H9 (cell line): ENCODE measurements around the gene C15orf40. TPM values are rescaled to one million over a fixed set of nuclear protein-coding genes. Genes with fewer than 3 reads are reported as not detected.

Experiments
- DNase-seq: peaks from one replicate; pipeline ENCODE4 v3.0.0-alpha.2; 2017
- H2AFZ ChIP-seq: one replicate; pipeline ENCODE4 v1.6.1; 2013; ENCODE audit warnings: mild to moderate bottlenecking, low read length, control low read depth, moderate library complexity
- H2AK5ac ChIP-seq: 2 replicates; pipeline ENCODE4 v1.6.1; 2013; ENCODE audit warnings: low read length, control low read depth, mixed read lengths; ENCODE audit not compliant: insufficient read length
- H2BK120ac ChIP-seq: one replicate; pipeline ENCODE4 v1.6.1; 2013; ENCODE audit warnings: low read depth, mild to moderate bottlenecking, low read length, control low read depth, inconsistent platforms; ENCODE audit not compliant: poor library complexity, severe bottlenecking
- H2BK12ac ChIP-seq: 2 replicates; pipeline ENCODE4 v1.6.1; 2013; ENCODE audit warnings: low read length, control low read depth, mixed read lengths, low read depth; ENCODE audit not compliant: insufficient read length
- H2BK15ac ChIP-seq: 2 replicates; pipeline ENCODE4 v1.6.1; 2013; ENCODE audit warnings: low read depth, low read length, control low read depth
- H2BK20ac ChIP-seq: one replicate; pipeline ENCODE4 v1.6.1; 2013; ENCODE audit warnings: low read depth, mild to moderate bottlenecking, low read length, control low read depth, inconsistent platforms; ENCODE audit not compliant: poor library complexity, severe bottlenecking
- H2BK5ac ChIP-seq: 2 replicates; pipeline ENCODE4 v1.6.1; 2013; ENCODE audit warnings: low read length, control low read depth, mixed read lengths; ENCODE audit not compliant: insufficient read length
- H3K14ac ChIP-seq: 2 replicates; pipeline ENCODE4 v1.6.1; 2013; ENCODE audit warnings: low read length, control low read depth; ENCODE audit not compliant: insufficient read depth
- H3K18ac ChIP-seq: 2 replicates; pipeline ENCODE4 v1.6.1; 2013; ENCODE audit warnings: low read depth, mild to moderate bottlenecking, mixed read lengths, low read length, control low read depth; ENCODE audit not compliant: insufficient read length
- H3K23ac ChIP-seq: 2 replicates; pipeline ENCODE4 v1.6.1; 2013; ENCODE audit warnings: low read length, control low read depth, mixed read lengths, low read depth; ENCODE audit not compliant: insufficient read length
- H3K23me2 ChIP-seq: 2 replicates; pipeline ENCODE4 v1.6.1; 2013; ENCODE audit warnings: low read depth, mild to moderate bottlenecking, mixed read lengths, low read length, control low read depth; ENCODE audit not compliant: insufficient read length, poor library complexity, severe bottlenecking
- H3K27ac ChIP-seq: 2 replicates; pipeline ENCODE4 v1.5.1; 2013; ENCODE audit warnings: low read length, control low read depth, mixed read lengths, low read depth; ENCODE audit not compliant: insufficient read length
- H3K27me3 ChIP-seq: 2 replicates; pipeline ENCODE4 v1.6.1; 2013; ENCODE audit warnings: low read length, control low read depth, inconsistent platforms; ENCODE audit not compliant: insufficient read depth
- H3K4ac ChIP-seq: 2 replicates; pipeline ENCODE4 v1.6.1; 2013; ENCODE audit warnings: low read depth, mild to moderate bottlenecking, control low read depth, inconsistent platforms, low read length, moderate library complexity
- H3K4me1 ChIP-seq: 2 replicates; pipeline ENCODE4 v1.6.1; 2013; ENCODE audit warnings: low read length, control low read depth, inconsistent platforms; ENCODE audit not compliant: insufficient read depth
- H3K4me2 ChIP-seq: 2 replicates; pipeline ENCODE4 v1.6.1; 2013; ENCODE audit warnings: low read length, control low read depth, mixed read lengths; ENCODE audit not compliant: insufficient read length, insufficient read depth
- H3K56ac ChIP-seq: 2 replicates; pipeline ENCODE4 v1.6.1; 2013; ENCODE audit warnings: low read depth, mild to moderate bottlenecking, mixed read lengths, low read length, control low read depth; ENCODE audit not compliant: insufficient read length
- H3K79me1 ChIP-seq: 2 replicates; pipeline ENCODE4 v1.6.1; 2013; ENCODE audit warnings: low read depth, mild to moderate bottlenecking, moderate library complexity, low read length, control low read depth, inconsistent platforms; ENCODE audit not compliant: insufficient read depth, poor library complexity, severe bottlenecking
- H3K79me2 ChIP-seq: 2 replicates; pipeline ENCODE4 v1.6.1; 2013; ENCODE audit warnings: low read length, control low read depth, inconsistent platforms; ENCODE audit not compliant: insufficient read depth
- H3K9ac ChIP-seq: 2 replicates; pipeline ENCODE4 v1.6.1; 2013; ENCODE audit warnings: low read length, control low read depth, mixed read lengths; ENCODE audit not compliant: insufficient read length; ENCODE audit errors: extremely low read depth
- H3K9me3 ChIP-seq: one replicate; pipeline ENCODE4 v1.6.1; 2013; ENCODE audit warnings: low read depth, low read length, inconsistent platforms; ENCODE audit not compliant: control insufficient read depth
- H3T11ph ChIP-seq: one replicate; pipeline ENCODE4 v1.6.1; 2013; ENCODE audit warnings: mild to moderate bottlenecking, low read length, control low read depth, inconsistent platforms
- H4K20me1 ChIP-seq: one replicate; pipeline ENCODE4 v1.6.1; 2013; ENCODE audit not compliant: control insufficient read depth, insufficient read length, insufficient read depth
- H4K5ac ChIP-seq: 2 replicates; pipeline ENCODE4 v1.6.1; 2013; ENCODE audit warnings: low read depth, mild to moderate bottlenecking, mixed read lengths, low read length, control low read depth; ENCODE audit not compliant: insufficient read length
- H4K8ac ChIP-seq: replicated peaks from 2 replicates; pipeline ENCODE4 v1.6.1; 2013; ENCODE audit warnings: low read length, control low read depth, mixed read lengths, low read depth; ENCODE audit not compliant: insufficient read length
- H4K91ac ChIP-seq: 2 replicates; pipeline ENCODE4 v1.6.1; 2013; ENCODE audit warnings: low read depth, mild to moderate bottlenecking, moderate library complexity, mixed read lengths, low read length, control low read depth; ENCODE audit not compliant: insufficient read length
- H3K27ac Mint-ChIP-seq, 3 experiments: 2 replicates in 2 of 3; 3 replicates in 1 of 3; pipeline ENCODE4 v1.8.0; 2020 to 2021; ENCODE audit warnings: mixed read lengths in 3 of 3, mild to moderate bottlenecking in 1 of 3, moderate library complexity in 1 of 3
- H3K27me3 Mint-ChIP-seq: 2 replicates; pipeline ENCODE4 v1.8.0; 2021; ENCODE audit warnings: low read depth, mild to moderate bottlenecking, moderate library complexity, mixed read lengths
- H3K36me3 Mint-ChIP-seq, 3 experiments: 2 replicates in 2 of 3; 3 replicates in 1 of 3; pipeline ENCODE4 v1.8.0; 2020 to 2021; ENCODE audit warnings: low read depth in 3 of 3, mixed read lengths in 3 of 3; ENCODE audit not compliant: insufficient read depth in 1 of 3
- H3K4me1 Mint-ChIP-seq, 2 experiments: 2 replicates each; pipeline ENCODE4 v1.8.0; 2020; ENCODE audit warnings: mixed read lengths in 2 of 2
- H3K4me3 Mint-ChIP-seq, 2 experiments: 2 replicates in 1 of 2; 3 replicates in 1 of 2; pipeline ENCODE4 v1.8.0; 2020 to 2021; ENCODE audit warnings: mild to moderate bottlenecking in 2 of 2, mixed read lengths in 2 of 2, moderate library complexity in 1 of 2
- H3K9me3 Mint-ChIP-seq, 2 experiments: 2 replicates in 1 of 2; 3 replicates in 1 of 2; pipeline ENCODE4 v1.8.0; 2020; ENCODE audit warnings: mild to moderate bottlenecking in 2 of 2, mixed read lengths in 2 of 2, moderate library complexity in 1 of 2
- CTCF ChIP-seq: fragments of 200-600 bp; sonication (generic); conservative IDR thresholded peaks from 3 replicates; pipeline ENCODE4 v1.8.0; 2021; ENCODE audit warnings: antibody characterized with exemption, mild to moderate bottlenecking
- WGBS: extraction: QIAGEN DNeasy Blood & Tissue Kit; methylation state at CpG from one replicate; pipeline ENCODE4 v1.1.7; 2013; ENCODE audit warnings: missing lambda C conversion rate, low lambda C conversion rate, mixed read lengths; ENCODE audit not compliant: insufficient read length; ENCODE audit errors: extremely low coverage; 5-methylcytosine and 5-hydroxymethylcytosine counted together
- total RNA-seq: library from RNA; stranded (reverse); gene quantifications from 2 replicates; pipeline ENCODE4 v1.2.1, GENCODE V29; 2021

The C15orf40 gene
- total RNA-seq, 1 experiment from 2014 or later, result 11.5 TPM

DNA sequence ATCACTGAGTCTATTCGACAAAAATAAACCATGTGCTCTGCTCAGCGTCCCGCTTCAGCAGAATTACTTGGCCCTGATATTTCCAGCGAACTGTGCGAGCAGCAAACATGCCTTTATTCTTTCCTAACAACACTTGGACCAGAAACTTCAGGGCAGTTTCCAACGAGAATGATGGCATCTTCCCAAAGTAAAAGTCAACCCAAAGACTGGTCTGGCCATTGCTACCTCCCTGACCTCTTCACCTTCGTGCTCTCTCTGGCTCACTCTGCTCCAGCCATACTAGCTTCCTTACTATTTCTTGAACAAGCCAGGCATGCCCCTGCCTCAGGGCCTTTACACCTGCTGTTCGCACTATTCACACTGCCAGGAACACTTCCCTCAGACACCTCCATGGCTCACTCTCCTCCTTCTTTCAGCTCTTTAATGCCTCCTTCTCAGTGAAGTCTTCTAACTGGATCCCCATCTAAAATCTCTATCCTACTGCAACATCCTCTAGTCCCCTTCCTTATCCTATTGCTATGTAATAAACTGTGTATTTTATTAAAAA, 65.2 kb downstream of the C15orf40 start:
- H3K4ac ChIP-seq, result no peak overlapping the region
- no peak overlapping the region for H3K4me2 ChIP-seq
- no peaks in the 10 kb centered on the region for H3K79me1 ChIP-seq
- no peak overlapping the region for H3K56ac ChIP-seq
- H2BK15ac ChIP-seq, result no peak overlapping the region
- H3K9ac ChIP-seq, result no peak overlapping the region
- no peak overlapping the region for H2BK120ac ChIP-seq
- H3T11ph ChIP-seq, result no peak overlapping the region
- H3K18ac ChIP-seq, result no peak overlapping the region
- no CpG with 5 or more reads among the region's 8 CpGs for WGBS
- H3K27ac ChIP-seq, result no peak overlapping the region
- no peak overlapping the region for H4K91ac ChIP-seq
- no peak overlapping the region for H2BK12ac ChIP-seq
- H3K4me3 Mint-ChIP-seq, result no peak overlapping the region
- H2BK5ac ChIP-seq, result no peak overlapping the region
- no peak overlapping the region for H4K5ac ChIP-seq
- no peak overlapping the region for H4K8ac ChIP-seq
- TF ChIP-seq CTCF, result no peak
- H3K27ac Mint-ChIP-seq, result no peak overlapping the region; a peak in 1 of 7 replicates
- H3K23me2 ChIP-seq, result no peaks in the 10 kb centered on the region
- no peak overlapping the region for H2BK20ac ChIP-seq
- no peaks in the 10 kb centered on the region for H3K36me3 Mint-ChIP-seq
- H3K9me3 Mint-ChIP-seq, result no peaks in the 10 kb centered on the region
- H3K27me3 ChIP-seq, result no peaks in the 10 kb centered on the region
- 0 out of 2 replicates have a peak, but pooled peaks cover 2% of the 10 kb centered on the region for H3K79me2 ChIP-seq
- H3K4me1 ChIP-seq, result no peaks in the 10 kb centered on the region
- no peak overlapping the region for H3K23ac ChIP-seq
- no peak overlapping the region for H2AFZ ChIP-seq
- H3K4me1 Mint-ChIP-seq, result peaks cover 5 to 6% of the 10 kb centered on the region in 2 experiments; a peak in 3 of 4 replicates
- no peak for DNase-seq
- no peaks in the 10 kb centered on the region for H3K9me3 ChIP-seq
- no peak overlapping the region for H3K14ac ChIP-seq
- no peak overlapping the region for H2AK5ac ChIP-seq
- H4K20me1 ChIP-seq, result no peaks in the 10 kb centered on the region
- peaks cover 5% of the 10 kb centered on the region for H3K27me3 Mint-ChIP-seq
